ENCODE results near the gene VIPR2.

VIPR2 gene

GRCh38 chr7:159010937-159011721, 133.5 kb downstream of the VIPR2 start:
- Histone ChIP-seq H3K18ac (ENCODE audit: low read length) (no peak overlapping the region), H2BK120ac (ENCODE audit: insufficient read depth, low read length, poor library complexity) (no peak overlapping the region), H2AFZ (ENCODE audit: insufficient read depth, low read length, poor library complexity) (no peak overlapping the region), H3K14ac (ENCODE audit: low read length) (no peak overlapping the region), H4K12ac (ENCODE audit: low read depth, low read length) (no peak overlapping the region), H3K27me3 (ENCODE audit: insufficient read depth, low read length) (no peaks in the 10 kb centered on the region), H4K8ac (ENCODE audit: low read depth, low read length) (no peak overlapping the region), H4K91ac (ENCODE audit: low read depth, low read length) (no peak overlapping the region), H2AK5ac (ENCODE audit: low read length) (no peak overlapping the region), H3K79me1 (ENCODE audit: low read length) (no peaks in the 10 kb centered on the region), H3K36me3 (ENCODE audit: control insufficient read depth in 1 of 2, insufficient read depth in 2 of 2, low read length in 2 of 2) (no peaks in the 10 kb centered on the region), H3K27ac (ENCODE audit: low read depth, low read length) (no peak overlapping the region), H3K9ac (ENCODE audit: low read length) (no peak overlapping the region), H2BK12ac (ENCODE audit: low read length) (no peak overlapping the region), H2BK5ac (ENCODE audit: low read depth, low read length, poor library complexity) (no peak overlapping the region), H3K4me1 (ENCODE audit: control insufficient read depth in 1 of 2, insufficient read depth in 2 of 2, low read length in 2 of 2) (peaks cover 4 to 10% of the 10 kb centered on the region in 2 experiments), H3K9me3 (ENCODE audit: insufficient read depth, low read depth, low read length) (peaks cover 1% of the 10 kb centered on the region), H3K23ac (ENCODE audit: low read length) (no peak overlapping the region), H3K4me2 (ENCODE audit: low read length) (no peak overlapping the region), H3K79me2 (ENCODE audit: control insufficient read depth, insufficient read depth, low read length, poor library complexity) (no peaks in the 10 kb centered on the region), H3K4ac (ENCODE audit: low read depth, low read length) (no peak overlapping the region), H3K4me3 (ENCODE audit: low read depth, low read length) (no peak overlapping the region)
- WGBS (ENCODE audit: extremely low coverage, insufficient coverage, insufficient read length): no CpG with 5 or more reads among the region's 15 CpGs
- no peak for DNase-seq

DNA sequence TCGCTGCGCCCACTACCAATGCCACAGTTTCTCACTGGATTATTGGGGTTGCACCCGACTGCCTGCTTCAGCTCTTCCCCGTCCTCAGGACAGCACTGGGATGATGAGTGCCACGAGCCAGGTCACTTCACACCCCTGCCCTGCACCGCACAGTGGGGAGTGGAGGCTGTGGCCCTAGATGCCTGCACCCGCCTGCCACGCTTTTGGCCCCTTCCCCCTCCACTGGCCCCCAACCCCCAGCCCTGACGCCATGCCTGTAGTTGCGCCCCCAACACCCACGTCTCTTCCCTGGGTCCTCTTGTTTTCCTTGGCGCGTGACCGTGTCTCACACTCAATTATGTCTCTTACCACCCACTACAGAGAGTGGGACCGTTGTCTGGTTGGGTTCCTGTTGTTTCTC, 134.3 kb downstream of the VIPR2 start:
- H2BK12ac ChIP-seq (ENCODE audit: low read length): no peak overlapping the region
- H3K27ac ChIP-seq (ENCODE audit: low read depth, low read length): no peak overlapping the region
- H3K79me1 ChIP-seq (ENCODE audit: low read length): no peaks in the 10 kb centered on the region
- H2BK5ac ChIP-seq (ENCODE audit: low read depth, low read length, poor library complexity): no peak overlapping the region
- no peak overlapping the region for H2BK120ac ChIP-seq (ENCODE audit: insufficient read depth, low read length, poor library complexity)
- no peak overlapping the region for H3K18ac ChIP-seq (ENCODE audit: low read length)
- no peak overlapping the region for H3K4me2 ChIP-seq (ENCODE audit: low read length)
- no peak overlapping the region for H4K12ac ChIP-seq (ENCODE audit: low read depth, low read length)
- H3K36me3 ChIP-seq (ENCODE audit: control insufficient read depth in 1 of 2, insufficient read depth in 2 of 2, low read length in 2 of 2): no peaks in the 10 kb centered on the region
- WGBS (ENCODE audit: extremely low coverage, insufficient coverage, insufficient read length): no CpG with 5 or more reads among the region's 15 CpGs
- H3K4me3 ChIP-seq (ENCODE audit: low read depth, low read length): no peak overlapping the region
- H3K14ac ChIP-seq (ENCODE audit: low read length): no peak overlapping the region
- H3K23ac ChIP-seq (ENCODE audit: low read length): no peak overlapping the region
- H4K91ac ChIP-seq (ENCODE audit: low read depth, low read length): no peak overlapping the region
- H3K9me3 ChIP-seq (ENCODE audit: insufficient read depth, low read depth, low read length): peaks cover 1% of the 10 kb centered on the region
- H3K79me2 ChIP-seq (ENCODE audit: control insufficient read depth, insufficient read depth, low read length, poor library complexity): no peaks in the 10 kb centered on the region
- no peak overlapping the region for H4K8ac ChIP-seq (ENCODE audit: low read depth, low read length)
- H3K27me3 ChIP-seq (ENCODE audit: insufficient read depth, low read length): no peaks in the 10 kb centered on the region
- no peak overlapping the region for H3K4ac ChIP-seq (ENCODE audit: low read depth, low read length)
- no peak for DNase-seq
- H2AFZ ChIP-seq (ENCODE audit: insufficient read depth, low read length, poor library complexity): no peak overlapping the region
- no peak overlapping the region for H3K9ac ChIP-seq (ENCODE audit: low read length)
- no peak overlapping the region for H2AK5ac ChIP-seq (ENCODE audit: low read length)
- peaks cover 4% of the 10 kb centered on the region in 2 experiments for H3K4me1 ChIP-seq (ENCODE audit: control insufficient read depth in 1 of 2, insufficient read depth in 2 of 2, low read length in 2 of 2)

DNA sequence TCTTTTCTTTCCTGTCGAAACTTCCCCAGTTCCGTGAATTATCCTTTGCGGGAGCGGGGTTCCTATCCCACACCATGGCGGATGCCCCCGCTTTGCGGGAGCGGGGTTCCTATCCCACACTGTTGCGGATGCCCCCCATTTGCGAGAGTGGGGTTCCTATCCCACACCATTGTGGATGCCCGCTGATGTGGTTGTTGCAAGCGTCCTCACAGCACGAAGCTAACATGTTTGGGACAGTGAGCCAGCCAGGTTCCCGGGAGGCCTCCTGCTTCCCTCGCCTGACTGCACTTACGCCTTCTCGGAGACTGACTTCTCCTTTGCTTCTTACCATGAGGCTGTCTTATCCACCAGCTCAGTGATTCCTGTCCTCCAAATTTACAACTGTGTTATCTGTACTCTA, 134.7 kb downstream of the VIPR2 start:
- WGBS (ENCODE audit: extremely low coverage, insufficient coverage, insufficient read length): no CpG with 5 or more reads among the region's 17 CpGs
- no peak overlapping the region for H3K9ac ChIP-seq (ENCODE audit: low read length)

GRCh38 chr7:159008417-159008816, 136.2 kb downstream of the VIPR2 start:
- no peak overlapping the region for H3K4ac ChIP-seq (ENCODE audit: low read depth, low read length)
- no peak overlapping the region for H3K27ac ChIP-seq (ENCODE audit: low read depth, low read length)
- H3K36me3 ChIP-seq (ENCODE audit: control insufficient read depth in 1 of 2, insufficient read depth in 2 of 2, low read length in 2 of 2): no peaks in the 10 kb centered on the region
- no peaks in the 10 kb centered on the region for H3K79me2 ChIP-seq (ENCODE audit: control insufficient read depth, insufficient read depth, low read length, poor library complexity)
- H2BK12ac ChIP-seq (ENCODE audit: low read length): no peak overlapping the region
- no peak overlapping the region for H3K23ac ChIP-seq (ENCODE audit: low read length)
- H3K27me3 ChIP-seq (ENCODE audit: insufficient read depth, low read length): no peaks in the 10 kb centered on the region
- H3K4me2 ChIP-seq (ENCODE audit: low read length): no peak overlapping the region
- no peaks in the 10 kb centered on the region for H3K4me1 ChIP-seq (ENCODE audit: control insufficient read depth in 1 of 2, insufficient read depth in 2 of 2, low read length in 2 of 2)
- no peak overlapping the region for H3K9ac ChIP-seq (ENCODE audit: low read length)
- H3K9me3 ChIP-seq (ENCODE audit: insufficient read depth, low read depth, low read length): peaks cover 1% of the 10 kb centered on the region
- no peak overlapping the region for H3K18ac ChIP-seq (ENCODE audit: low read length)
- H3K79me1 ChIP-seq (ENCODE audit: low read length): no peaks in the 10 kb centered on the region
- H2BK120ac ChIP-seq (ENCODE audit: insufficient read depth, low read length, poor library complexity): no peak overlapping the region
- no peak overlapping the region for H4K91ac ChIP-seq (ENCODE audit: low read depth, low read length)
- H3K14ac ChIP-seq (ENCODE audit: low read length): no peak overlapping the region
- no peak overlapping the region for H3K4me3 ChIP-seq (ENCODE audit: low read depth, low read length)
- H2AFZ ChIP-seq (ENCODE audit: insufficient read depth, low read length, poor library complexity): no peak overlapping the region
- DNase-seq: no peak
- no peak overlapping the region for H2AK5ac ChIP-seq (ENCODE audit: low read length)
- no peak overlapping the region for H4K8ac ChIP-seq (ENCODE audit: low read depth, low read length)
- no peak overlapping the region for H4K12ac ChIP-seq (ENCODE audit: low read depth, low read length)
- WGBS (ENCODE audit: extremely low coverage, insufficient coverage, insufficient read length): no CpG with 5 or more reads among the region's 9 CpGs
- H2BK5ac ChIP-seq (ENCODE audit: low read depth, low read length, poor library complexity): no peak overlapping the region

More for the DNA sequence above, 134.7 kb downstream of the VIPR2 start:
- no peak overlapping the region for H3K18ac ChIP-seq (ENCODE audit: low read length)
- H4K12ac ChIP-seq (ENCODE audit: low read depth, low read length): no peak overlapping the region
- H2BK5ac ChIP-seq (ENCODE audit: low read depth, low read length, poor library complexity): no peak overlapping the region
- no peak overlapping the region for H3K23ac ChIP-seq (ENCODE audit: low read length)
- no peak overlapping the region for H2AFZ ChIP-seq (ENCODE audit: insufficient read depth, low read length, poor library complexity)
- H3K14ac ChIP-seq (ENCODE audit: low read length): no peak overlapping the region
- no peak overlapping the region for H4K8ac ChIP-seq (ENCODE audit: low read depth, low read length)
- H3K79me2 ChIP-seq (ENCODE audit: control insufficient read depth, insufficient read depth, low read length, poor library complexity): no peaks in the 10 kb centered on the region
- no peak overlapping the region for H3K4me2 ChIP-seq (ENCODE audit: low read length)
- peaks cover 1% of the 10 kb centered on the region for H3K9me3 ChIP-seq (ENCODE audit: insufficient read depth, low read depth, low read length)
- no peak overlapping the region for H3K27ac ChIP-seq (ENCODE audit: low read depth, low read length)
- no peak overlapping the region for H3K4me3 ChIP-seq (ENCODE audit: low read depth, low read length)
- H3K36me3 ChIP-seq (ENCODE audit: control insufficient read depth in 1 of 2, insufficient read depth in 2 of 2, low read length in 2 of 2): no peaks in the 10 kb centered on the region
- no peaks in the 10 kb centered on the region for H3K27me3 ChIP-seq (ENCODE audit: insufficient read depth, low read length)
- H3K4ac ChIP-seq (ENCODE audit: low read depth, low read length): no peak overlapping the region
- DNase-seq: no peak
- H2BK120ac ChIP-seq (ENCODE audit: insufficient read depth, low read length, poor library complexity): no peak overlapping the region
- no peak overlapping the region for H2AK5ac ChIP-seq (ENCODE audit: low read length)
- no peak overlapping the region for H2BK12ac ChIP-seq (ENCODE audit: low read length)
- H3K79me1 ChIP-seq (ENCODE audit: low read length): no peaks in the 10 kb centered on the region
- H3K4me1 ChIP-seq (ENCODE audit: control insufficient read depth in 1 of 2, insufficient read depth in 2 of 2, low read length in 2 of 2): no peaks in the 10 kb centered on the region
- H4K91ac ChIP-seq (ENCODE audit: low read depth, low read length): no peak overlapping the region

All from trophoblast cell (in vitro differentiated cells and primary cell).